ENCODE data around the gene ZAP70.
A peak's percentile ranks its signal among the peaks of the same experiment; 100 is the strongest.

ZAP70 gene

DNA sequence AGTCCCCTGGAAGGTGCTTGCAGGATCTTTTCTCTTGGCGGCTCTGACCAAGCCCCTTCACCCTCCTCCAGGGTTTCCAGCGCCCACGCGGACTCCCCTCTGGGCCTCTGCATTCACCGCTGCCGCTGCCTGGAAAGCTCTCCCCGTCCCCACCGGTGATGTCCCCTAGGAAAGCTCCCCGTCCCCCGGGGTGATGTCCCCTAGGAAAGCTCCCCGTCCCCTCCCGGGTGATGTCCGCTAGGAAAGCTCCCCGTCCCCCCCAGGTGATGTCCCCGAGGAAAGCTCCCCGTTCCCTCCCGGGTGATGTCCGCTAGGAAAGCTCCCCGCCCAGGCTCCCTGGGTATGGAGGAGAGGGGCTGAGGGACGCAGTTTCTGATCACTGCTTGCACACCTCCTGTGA is 27.9 kb downstream of the ZAP70 start:
- H3K4me3 ChIP-seq (ENCODE audit: low read length, poor library complexity, severe bottlenecking): no peak overlapping the region
- peaks cover 31% of the 10 kb centered on the region; the same call in 1 of the 2 replicates for H3K36me3 ChIP-seq (ENCODE audit: insufficient read depth, low read length)
- H3F3A ChIP-seq (ENCODE audit: low read depth): no peaks in the 10 kb centered on the region
- H3K27me3 ChIP-seq (ENCODE audit: insufficient read depth, low read length, poor library complexity, severe bottlenecking): no peaks in the 10 kb centered on the region
- H3K9me3 ChIP-seq (ENCODE audit: insufficient read depth, low read depth, low read length): no peaks in the 10 kb centered on the region
- H3K79me2 ChIP-seq (ENCODE audit: insufficient read depth, low read length): no peaks in the 10 kb centered on the region
- TF ChIP-seq, protein P1, sequence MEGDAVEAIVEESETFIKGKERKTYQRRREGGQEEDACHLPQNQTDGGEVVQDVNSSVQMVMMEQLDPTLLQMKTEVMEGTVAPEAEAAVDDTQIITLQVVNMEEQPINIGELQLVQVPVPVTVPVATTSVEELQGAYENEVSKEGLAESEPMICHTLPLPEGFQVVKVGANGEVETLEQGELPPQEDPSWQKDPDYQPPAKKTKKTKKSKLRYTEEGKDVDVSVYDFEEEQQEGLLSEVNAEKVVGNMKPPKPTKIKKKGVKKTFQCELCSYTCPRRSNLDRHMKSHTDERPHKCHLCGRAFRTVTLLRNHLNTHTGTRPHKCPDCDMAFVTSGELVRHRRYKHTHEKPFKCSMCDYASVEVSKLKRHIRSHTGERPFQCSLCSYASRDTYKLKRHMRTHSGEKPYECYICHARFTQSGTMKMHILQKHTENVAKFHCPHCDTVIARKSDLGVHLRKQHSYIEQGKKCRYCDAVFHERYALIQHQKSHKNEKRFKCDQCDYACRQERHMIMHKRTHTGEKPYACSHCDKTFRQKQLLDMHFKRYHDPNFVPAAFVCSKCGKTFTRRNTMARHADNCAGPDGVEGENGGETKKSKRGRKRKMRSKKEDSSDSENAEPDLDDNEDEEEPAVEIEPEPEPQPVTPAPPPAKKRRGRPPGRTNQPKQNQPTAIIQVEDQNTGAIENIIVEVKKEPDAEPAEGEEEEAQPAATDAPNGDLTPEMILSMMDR (conservative IDR thresholded peaks at IDR 0.05; ENCODE audit: low read length): no peak
- TF ChIP-seq EZH2phosphoT487 (IDR thresholded peaks at IDR 0.05; ENCODE audit: borderline replicate concordance): no peak
- H2AFZ ChIP-seq (ENCODE audit: low read length): no peak overlapping the region
- H3K9ac ChIP-seq (ENCODE audit: low read depth, low read length, poor library complexity, severe bottlenecking): no peak overlapping the region
- H3K4me2 ChIP-seq (ENCODE audit: low read depth, low read length, poor library complexity, severe bottlenecking): no peak overlapping the region
- H4K20me1 ChIP-seq (ENCODE audit: insufficient read depth, low read length, poor library complexity, severe bottlenecking): no peaks in the 10 kb centered on the region
- H3K9me2 ChIP-seq (replicated peaks; ENCODE audit: low read depth, low read length): no peaks in the 10 kb centered on the region
- peaks cover 21% of the 10 kb centered on the region for H3K4me1 ChIP-seq (ENCODE audit: insufficient read depth, low read length, poor library complexity, severe bottlenecking)

DNA sequence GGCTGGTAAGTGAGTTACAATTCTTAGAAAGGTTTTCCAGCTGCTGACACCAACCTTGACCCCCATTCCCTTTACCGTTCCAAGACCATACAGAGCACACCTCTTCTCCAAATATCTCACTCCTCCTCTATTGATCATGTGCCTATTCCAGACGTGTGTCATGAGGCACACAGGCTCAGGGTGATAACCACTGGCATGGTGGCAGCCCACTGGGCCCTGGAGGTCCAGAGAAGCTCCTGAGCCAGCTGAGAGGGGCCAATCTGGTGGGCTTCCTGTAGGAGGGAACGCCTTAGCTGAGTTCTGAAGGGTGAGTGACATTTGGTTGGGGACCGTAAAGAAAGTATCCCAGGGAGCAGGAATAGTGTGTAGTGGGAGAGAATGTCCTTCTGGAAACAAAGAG is 28.3 kb downstream of the ZAP70 start:
- Histone ChIP-seq H3K36me3 (ENCODE audit: insufficient read depth, low read length) (peaks cover 26% of the 10 kb centered on the region; the same call in 1 of the 2 replicates), H2AFZ (ENCODE audit: low read length) (no peak overlapping the region), H3K4me2 (ENCODE audit: low read depth, low read length, poor library complexity, severe bottlenecking) (no peak overlapping the region)

DNA sequence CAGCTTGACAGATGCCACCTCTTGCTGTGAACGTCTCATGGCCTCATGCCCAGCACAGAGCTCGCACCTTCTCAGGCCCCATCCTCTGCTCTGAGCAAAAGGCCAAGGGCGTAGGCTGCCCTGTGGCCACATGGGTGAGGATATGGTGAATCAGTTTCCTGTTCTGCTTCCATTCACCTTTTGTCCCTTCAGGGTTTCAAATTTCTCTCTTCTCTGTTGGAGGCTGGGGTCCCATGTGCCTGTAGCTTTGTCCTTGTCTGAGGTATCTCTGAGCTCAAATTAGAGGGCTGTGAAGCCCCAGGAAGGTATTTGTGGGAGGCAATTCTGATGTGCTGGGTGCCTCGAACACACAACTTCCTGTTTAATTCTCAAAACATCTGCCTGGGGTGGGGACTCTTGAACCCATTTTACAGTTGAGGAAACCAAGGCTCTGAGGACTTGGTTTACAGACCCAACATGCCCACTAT is 29.0 kb downstream of the ZAP70 start:
- TF ChIP-seq EZH2phosphoT487 (IDR thresholded peaks at IDR 0.05; ENCODE audit: borderline replicate concordance): no peak
- TF ChIP-seq, protein P1 (conservative IDR thresholded peaks at IDR 0.05; ENCODE audit: low read length): no peak
- Histone ChIP-seq H3K9ac (ENCODE audit: low read depth, low read length, poor library complexity, severe bottlenecking) (peak overlapping the region; percentile 21), H3K4me2 (ENCODE audit: low read depth, low read length, poor library complexity, severe bottlenecking) (peak overlapping the region; percentile 26), H3K9me3 (ENCODE audit: insufficient read depth, low read depth, low read length) (no peaks in the 10 kb centered on the region), H3K4me1 (ENCODE audit: insufficient read depth, low read length, poor library complexity, severe bottlenecking) (peaks cover 21% of the 10 kb centered on the region), H3K9me2 (replicated peaks; ENCODE audit: low read depth, low read length) (no peaks in the 10 kb centered on the region), H3K27me3 (ENCODE audit: insufficient read depth, low read length, poor library complexity, severe bottlenecking) (no peaks in the 10 kb centered on the region), H3K79me2 (ENCODE audit: insufficient read depth, low read length) (no peaks in the 10 kb centered on the region), H3K4me3 (ENCODE audit: low read length, poor library complexity, severe bottlenecking) (no peak overlapping the region), H3K36me3 (ENCODE audit: insufficient read depth, low read length) (peaks cover 19% of the 10 kb centered on the region; the same call in 1 of the 2 replicates), H3F3A (ENCODE audit: low read depth) (no peaks in the 10 kb centered on the region), H4K20me1 (ENCODE audit: insufficient read depth, low read length, poor library complexity, severe bottlenecking) (no peaks in the 10 kb centered on the region), H2AFZ (ENCODE audit: low read length) (no peak overlapping the region)

More for the DNA sequence above, 28.3 kb downstream of the ZAP70 start:
- TF ChIP-seq EZH2phosphoT487 (IDR thresholded peaks at IDR 0.05; ENCODE audit: borderline replicate concordance): no peak
- TF ChIP-seq, protein P1 (conservative IDR thresholded peaks at IDR 0.05; ENCODE audit: low read length): no peak
- H3K4me3 ChIP-seq (ENCODE audit: low read length, poor library complexity, severe bottlenecking): no peak overlapping the region
- H3K4me1 ChIP-seq (ENCODE audit: insufficient read depth, low read length, poor library complexity, severe bottlenecking): peaks cover 21% of the 10 kb centered on the region
- no peaks in the 10 kb centered on the region for H3K27me3 ChIP-seq (ENCODE audit: insufficient read depth, low read length, poor library complexity, severe bottlenecking)
- no peaks in the 10 kb centered on the region for H3K9me2 ChIP-seq (replicated peaks; ENCODE audit: low read depth, low read length)
- H3K79me2 ChIP-seq (ENCODE audit: insufficient read depth, low read length): no peaks in the 10 kb centered on the region
- H3K9ac ChIP-seq (ENCODE audit: low read depth, low read length, poor library complexity, severe bottlenecking): peak overlapping the region; percentile 21
- no peaks in the 10 kb centered on the region for H3F3A ChIP-seq (ENCODE audit: low read depth)
- no peaks in the 10 kb centered on the region for H4K20me1 ChIP-seq (ENCODE audit: insufficient read depth, low read length, poor library complexity, severe bottlenecking)
- H3K9me3 ChIP-seq (ENCODE audit: insufficient read depth, low read depth, low read length): no peaks in the 10 kb centered on the region

Measured in Loucy (cell line).